ENCODE results near the gene FNDC3B. TPM values are rescaled to one million over a fixed set of nuclear protein-coding genes. Genes with fewer than 3 reads are reported as not detected.

FNDC3B gene
- total RNA-seq, 1 experiment from 2014 or later, result 149 TPM

DNA sequence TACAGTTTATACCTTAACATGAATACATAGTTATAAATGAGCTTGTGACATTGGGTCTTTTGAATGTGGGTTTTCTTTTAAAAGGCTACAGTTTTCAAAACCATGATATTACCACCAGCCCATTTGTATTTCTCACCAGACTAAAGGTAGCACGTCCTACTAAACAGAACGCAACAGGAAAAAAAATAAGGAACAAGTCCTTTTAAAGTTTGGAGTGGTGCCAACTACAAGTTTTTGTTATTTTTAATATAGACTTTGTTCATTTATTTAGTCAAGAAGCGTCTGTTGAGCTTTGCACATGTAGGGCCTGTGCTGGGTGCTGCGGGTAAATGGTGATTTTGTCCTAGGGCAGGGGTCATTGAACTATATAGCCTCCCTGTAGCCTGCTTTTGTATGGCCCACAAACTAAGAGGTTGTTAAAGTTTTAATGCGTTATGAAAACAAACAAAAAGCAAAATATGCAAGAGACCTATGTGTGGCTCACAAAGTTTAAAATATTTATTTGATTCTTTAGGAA is 244.5 kb downstream of the FNDC3B start:
- H3K4me1 Mint-ChIP-seq (ENCODE audit: insufficient read depth, unreplicated experiment), result peaks cover 37% of the 10 kb centered on the region
- H3K27me3 Mint-ChIP-seq (ENCODE audit: insufficient read depth, unreplicated experiment), result no peaks in the 10 kb centered on the region
- H3K4me3 Mint-ChIP-seq (ENCODE audit: unreplicated experiment), result no peak overlapping the region
- no peak for TF ChIP-seq CTCF (IDR thresholded peaks at IDR 0.05; ENCODE audit: unreplicated experiment)
- CTCF ChIA-PET, result no interaction called here
- intact Hi-C loops (cut with micrococcal nuclease), result no loop called here
- BruUV-seq (replicated peaks), result no TSS peak
- no peak overlapping the region for H3K27ac Mint-ChIP-seq (ENCODE audit: low read depth, unreplicated experiment)
- no peak for DNase-seq (ENCODE audit: unreplicated experiment)
- H3K9me3 Mint-ChIP-seq (ENCODE audit: unreplicated experiment), result no peaks in the 10 kb centered on the region
- POLR2A ChIA-PET, result interaction anchor here (0.6 to 1.0 kb wide), 2 partner anchors 16 to 37 kb away, joined by 3 read pairs; no protein-coding TSS in a partner anchor
- peaks cover 40% of the 10 kb centered on the region for H3K36me3 Mint-ChIP-seq (ENCODE audit: insufficient read depth, unreplicated experiment)

- intact Hi-C loops (cut with micrococcal nuclease), result no loop called here
- CTCF ChIA-PET, result interaction anchor here (0.8 to 1.2 kb wide), 3 partner anchors 9 to 46 kb away, joined by 5 to 6 read pairs (median 5); no protein-coding TSS in a partner anchor
- Mint-ChIP-seq H3K27me3 (ENCODE audit: insufficient read depth, unreplicated experiment) (no peaks in the 10 kb centered on the region), H3K9me3 (ENCODE audit: unreplicated experiment) (no peaks in the 10 kb centered on the region), H3K27ac (ENCODE audit: low read depth, unreplicated experiment) (peak overlapping the region; percentile 47), H3K4me3 (ENCODE audit: unreplicated experiment) (no peak overlapping the region), H3K36me3 (ENCODE audit: insufficient read depth, unreplicated experiment) (peaks cover 49% of the 10 kb centered on the region), H3K4me1 (ENCODE audit: insufficient read depth, unreplicated experiment) (peaks cover 22% of the 10 kb centered on the region)
- TF ChIP-seq CTCF (IDR thresholded peaks at IDR 0.05; ENCODE audit: unreplicated experiment), result no peak
- BruUV-seq (replicated peaks), result no TSS peak
- POLR2A ChIA-PET, result interaction anchor here (0.6 to 0.9 kb wide), 4 partner anchors 14 to 596 kb away, joined by 3 to 4 read pairs (median 3); no protein-coding TSS in a partner anchor
- DNase-seq (ENCODE audit: unreplicated experiment), result peak; percentile 38
Observed at GRCh38 chr3:172285844-172286243, 246.5 kb downstream of the FNDC3B start.

DNA sequence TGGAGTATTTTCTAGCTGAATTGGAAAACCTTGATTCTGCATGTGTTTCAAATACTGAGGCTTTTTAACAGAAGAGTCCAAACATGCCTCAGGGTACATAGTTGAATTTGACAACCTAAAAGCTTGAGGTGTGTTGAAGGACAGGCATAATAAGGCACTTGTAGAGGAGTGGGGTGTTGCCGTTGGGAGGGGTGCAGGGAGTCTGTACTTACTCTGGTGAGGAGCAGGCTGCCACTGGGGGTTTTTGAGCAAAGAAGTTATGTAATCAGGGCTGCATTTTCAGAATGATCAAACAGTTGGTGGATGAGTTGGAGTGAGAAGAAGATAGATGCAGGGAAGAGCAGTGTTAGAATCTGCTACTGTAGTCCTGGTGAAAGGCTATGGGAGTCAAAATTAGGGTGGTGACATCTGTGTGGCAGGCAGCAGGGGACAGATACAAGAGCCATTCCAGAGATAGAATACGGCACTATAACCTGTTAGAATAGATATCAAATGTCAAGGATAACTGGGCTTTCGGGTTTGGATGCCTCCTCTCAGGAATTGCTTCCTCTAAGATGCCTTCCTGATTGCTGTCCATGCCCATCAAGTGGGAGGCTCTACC is 247.3 kb downstream of the FNDC3B start:
- peaks cover 52% of the 10 kb centered on the region for H3K36me3 Mint-ChIP-seq (ENCODE audit: insufficient read depth, unreplicated experiment)
- no peak for TF ChIP-seq CTCF (IDR thresholded peaks at IDR 0.05; ENCODE audit: unreplicated experiment)
- intact Hi-C loops (cut with micrococcal nuclease), result no loop called here
- H3K27ac Mint-ChIP-seq (ENCODE audit: low read depth, unreplicated experiment), result peak overlapping the region; percentile 47
- DNase-seq (ENCODE audit: unreplicated experiment), result no peak
- no peaks in the 10 kb centered on the region for H3K27me3 Mint-ChIP-seq (ENCODE audit: insufficient read depth, unreplicated experiment)
- H3K4me3 Mint-ChIP-seq (ENCODE audit: unreplicated experiment), result no peak overlapping the region
- no peaks in the 10 kb centered on the region for H3K9me3 Mint-ChIP-seq (ENCODE audit: unreplicated experiment)
- H3K4me1 Mint-ChIP-seq (ENCODE audit: insufficient read depth, unreplicated experiment), result peaks cover 22% of the 10 kb centered on the region
- ChIA-PET CTCF (interaction anchor here (0.6 to 0.8 kb wide), 2 partner anchors 45 to 90 kb away, joined by 3 to 5 read pairs; no protein-coding TSS in a partner anchor), POLR2A (interaction anchor here (0.6 to 0.9 kb wide), 4 partner anchors 13 to 597 kb away, joined by 3 to 4 read pairs (median 3); no protein-coding TSS in a partner anchor)
- no TSS peak for BruUV-seq (replicated peaks)

DNA sequence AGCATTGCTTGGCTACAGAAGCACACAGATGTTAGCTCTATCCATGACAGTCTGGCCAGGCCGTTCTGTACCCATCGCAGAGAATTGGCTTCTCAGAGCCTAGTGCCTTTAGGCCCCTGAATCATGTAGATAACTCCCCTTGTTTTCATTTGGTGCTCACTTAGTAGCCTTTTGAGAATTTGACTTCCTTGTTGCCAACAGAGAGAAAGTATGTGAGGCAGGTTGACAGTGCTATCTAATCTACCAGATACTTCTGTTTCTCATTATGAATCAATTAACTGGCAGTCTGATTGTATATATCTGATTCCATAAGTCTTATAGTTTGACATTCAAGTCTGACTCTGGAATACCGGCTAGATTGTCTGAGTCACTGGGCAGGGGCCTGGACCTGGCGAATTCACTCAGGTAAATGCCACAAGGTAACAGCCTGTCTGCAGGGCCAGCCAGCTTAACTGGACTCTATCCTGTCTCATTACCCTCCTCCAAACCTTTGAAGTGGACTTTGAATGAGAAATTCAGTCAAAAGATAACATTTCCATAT is 248.6 kb downstream of the FNDC3B start:
- H3K9me3 Mint-ChIP-seq (ENCODE audit: unreplicated experiment), result no peaks in the 10 kb centered on the region
- POLR2A ChIA-PET, result interaction anchor here (1.0 kb wide), 1 partner anchor 11 kb away, joined by 4 read pairs; no protein-coding TSS in a partner anchor
- H3K4me1 Mint-ChIP-seq (ENCODE audit: insufficient read depth, unreplicated experiment), result peaks cover 22% of the 10 kb centered on the region
- H3K27me3 Mint-ChIP-seq (ENCODE audit: insufficient read depth, unreplicated experiment), result no peaks in the 10 kb centered on the region
- no peak for DNase-seq (ENCODE audit: unreplicated experiment)
- TF ChIP-seq CTCF (IDR thresholded peaks at IDR 0.05; ENCODE audit: unreplicated experiment), result no peak
- CTCF ChIA-PET, result interaction anchor here (0.6 kb wide), 1 partner anchor 42 kb away, joined by 3 read pairs; no protein-coding TSS in a partner anchor
- H3K27ac Mint-ChIP-seq (ENCODE audit: low read depth, unreplicated experiment), result no peak overlapping the region
- H3K4me3 Mint-ChIP-seq (ENCODE audit: unreplicated experiment), result no peak overlapping the region
- BruUV-seq (replicated peaks), result no TSS peak
- intact Hi-C loops (cut with micrococcal nuclease), result no loop called here
- peaks cover 59% of the 10 kb centered on the region for H3K36me3 Mint-ChIP-seq (ENCODE audit: insufficient read depth, unreplicated experiment)
